Measurements from ENCODE around the gene CHD8. TPM values are rescaled to one million over a fixed set of nuclear protein-coding genes. Genes with fewer than 3 reads are reported as not detected.

The CHD8 gene
- total and polyA plus RNA-seq, 2 of the 13 experiments (the other 11 are each of a cell fraction or from before 2014, with no cell fraction given) = 35.1 to 79.6 TPM

GRCh38 chr14:21476925-21477681 lies 21.2 kb upstream of the CHD8 start, which contains the start of the genes RAB2B and TOX4 (continued):
- peak; percentile 53; the same call in 1 of the 2 replicates for TF ChIP-seq RCOR2 (CRISPR knock-in tag; IDR thresholded peaks at IDR 0.05)
- no peak for TF ChIP-seq NAIF1 (CRISPR knock-in tag; IDR thresholded peaks at IDR 0.05; ENCODE audit: borderline replicate concordance)
- TF ChIP-seq, protein P1, sequence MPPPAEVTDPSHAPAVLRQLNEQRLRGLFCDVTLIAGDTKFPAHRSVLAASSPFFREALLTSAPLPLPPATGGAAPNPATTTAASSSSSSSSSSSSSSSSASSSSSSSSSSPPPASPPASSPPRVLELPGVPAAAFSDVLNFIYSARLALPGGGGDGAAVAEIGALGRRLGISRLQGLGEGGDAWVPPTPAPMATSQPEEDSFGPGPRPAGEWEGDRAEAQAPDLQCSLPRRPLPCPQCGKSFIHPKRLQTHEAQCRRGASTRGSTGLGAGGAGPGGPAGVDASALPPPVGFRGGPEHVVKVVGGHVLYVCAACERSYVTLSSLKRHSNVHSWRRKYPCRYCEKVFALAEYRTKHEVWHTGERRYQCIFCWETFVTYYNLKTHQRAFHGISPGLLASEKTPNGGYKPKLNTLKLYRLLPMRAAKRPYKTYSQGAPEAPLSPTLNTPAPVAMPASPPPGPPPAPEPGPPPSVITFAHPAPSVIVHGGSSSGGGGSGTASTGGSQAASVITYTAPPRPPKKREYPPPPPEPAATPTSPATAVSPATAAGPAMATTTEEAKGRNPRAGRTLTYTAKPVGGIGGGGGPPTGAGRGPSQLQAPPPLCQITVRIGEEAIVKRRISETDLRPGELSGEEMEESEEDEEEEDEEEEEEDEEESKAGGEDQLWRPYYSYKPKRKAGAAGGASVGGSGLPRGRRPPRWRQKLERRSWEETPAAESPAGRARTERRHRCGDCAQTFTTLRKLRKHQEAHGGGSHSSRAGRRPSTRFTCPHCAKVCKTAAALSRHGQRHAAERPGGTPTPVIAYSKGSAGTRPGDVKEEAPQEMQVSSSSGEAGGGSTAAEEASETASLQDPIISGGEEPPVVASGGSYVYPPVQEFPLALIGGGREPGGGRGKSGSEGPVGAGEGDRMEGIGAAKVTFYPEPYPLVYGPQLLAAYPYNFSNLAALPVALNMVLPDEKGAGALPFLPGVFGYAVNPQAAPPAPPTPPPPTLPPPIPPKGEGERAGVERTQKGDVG (CRISPR knock-in tag; IDR thresholded peaks at IDR 0.05; ENCODE audit: borderline replicate concordance) = peak; percentile 80; the same call in 1 of the 2 replicates
- TF ChIP-seq ZNF839 (CRISPR knock-in tag; IDR thresholded peaks at IDR 0.05; ENCODE audit: borderline replicate concordance) = peak; percentile 95; the same call in 1 of the 2 replicates
- TF ChIP-seq THYN1 (CRISPR knock-in tag; IDR thresholded peaks at IDR 0.05; ENCODE audit: borderline replicate concordance, low read depth) = no peak
- TF ChIP-seq ZMAT3 (CRISPR knock-in tag; conservative IDR thresholded peaks at IDR 0.05) = peak; percentile 97
- TF ChIP-seq ZNF589 (CRISPR knock-in tag; conservative IDR thresholded peaks at IDR 0.05) = peak; percentile 96
- no peak for TF ChIP-seq MTF1 (CRISPR knock-in tag; IDR thresholded peaks at IDR 0.05)
- peak; percentile 55; the same call in 1 of the 2 replicates for TF ChIP-seq FOXJ3 (CRISPR knock-in tag; IDR thresholded peaks at IDR 0.05; ENCODE audit: borderline replicate concordance)
- peak; percentile 82; the same call in 1 of the 2 replicates for TF ChIP-seq REPIN1 (CRISPR knock-in tag; IDR thresholded peaks at IDR 0.05; ENCODE audit: borderline replicate concordance, low read depth)
- TF ChIP-seq, protein P2, sequence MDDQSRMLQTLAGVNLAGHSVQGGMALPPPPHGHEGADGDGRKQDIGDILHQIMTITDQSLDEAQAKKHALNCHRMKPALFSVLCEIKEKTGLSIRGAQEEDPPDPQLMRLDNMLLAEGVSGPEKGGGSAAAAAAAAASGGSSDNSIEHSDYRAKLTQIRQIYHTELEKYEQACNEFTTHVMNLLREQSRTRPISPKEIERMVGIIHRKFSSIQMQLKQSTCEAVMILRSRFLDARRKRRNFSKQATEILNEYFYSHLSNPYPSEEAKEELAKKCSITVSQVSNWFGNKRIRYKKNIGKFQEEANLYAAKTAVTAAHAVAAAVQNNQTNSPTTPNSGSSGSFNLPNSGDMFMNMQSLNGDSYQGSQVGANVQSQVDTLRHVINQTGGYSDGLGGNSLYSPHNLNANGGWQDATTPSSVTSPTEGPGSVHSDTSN (CRISPR knock-in tag; IDR thresholded peaks at IDR 0.05; ENCODE audit: borderline replicate concordance) = peak; percentile 77
- TF ChIP-seq, protein P3, sequence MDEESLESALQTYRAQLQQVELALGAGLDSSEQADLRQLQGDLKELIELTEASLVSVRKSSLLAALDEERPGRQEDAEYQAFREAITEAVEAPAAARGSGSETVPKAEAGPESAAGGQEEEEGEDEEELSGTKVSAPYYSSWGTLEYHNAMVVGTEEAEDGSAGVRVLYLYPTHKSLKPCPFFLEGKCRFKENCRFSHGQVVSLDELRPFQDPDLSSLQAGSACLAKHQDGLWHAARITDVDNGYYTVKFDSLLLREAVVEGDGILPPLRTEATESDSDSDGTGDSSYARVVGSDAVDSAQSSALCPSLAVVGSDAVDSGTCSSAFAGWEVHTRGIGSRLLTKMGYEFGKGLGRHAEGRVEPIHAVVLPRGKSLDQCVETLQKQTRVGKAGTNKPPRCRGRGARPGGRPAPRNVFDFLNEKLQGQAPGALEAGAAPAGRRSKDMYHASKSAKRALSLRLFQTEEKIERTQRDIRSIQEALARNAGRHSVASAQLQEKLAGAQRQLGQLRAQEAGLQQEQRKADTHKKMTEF (CRISPR knock-in tag; IDR thresholded peaks at IDR 0.05) = peak; percentile 86
- peak; percentile 97 for TF ChIP-seq RBM39 (IDR thresholded peaks at IDR 0.05; ENCODE audit: low read depth, low read length, poor library complexity, severe bottlenecking)
- TF ChIP-seq NFATC3 (CRISPR knock-in tag; IDR thresholded peaks at IDR 0.05) = peak; percentile 98
- peak; percentile 76 for TF ChIP-seq TEAD3 (CRISPR knock-in tag; optimal IDR thresholded peaks at IDR 0.05; ENCODE audit: borderline replicate concordance)
- no peak; the same call in 1 of the 2 replicates for TF ChIP-seq XBP1 (CRISPR knock-in tag; IDR thresholded peaks at IDR 0.05)
- peak; percentile 93 for TF ChIP-seq CREB1 (IDR thresholded peaks at IDR 0.05)
- peak; percentile 98 for TF ChIP-seq CREB1 (CRISPR knock-in tag; IDR thresholded peaks at IDR 0.05)
- TF ChIP-seq ZBTB21 (CRISPR knock-in tag; IDR thresholded peaks at IDR 0.05) = peak; percentile 15; the same call in 1 of the 2 replicates
- TF ChIP-seq RFXAP (CRISPR knock-in tag; IDR thresholded peaks at IDR 0.05; ENCODE audit: borderline replicate concordance) = peak; percentile 51; the same call in 1 of the 2 replicates
- TF ChIP-seq HDAC1 (CRISPR knock-in tag; IDR thresholded peaks at IDR 0.05) = peak; percentile 99
- no peak for TF ChIP-seq MBNL3 (CRISPR knock-in tag; conservative IDR thresholded peaks at IDR 0.05)
- TF ChIP-seq PAX8 (CRISPR knock-in tag; IDR thresholded peaks at IDR 0.05; ENCODE audit: borderline replicate concordance) = 0 out of 2 replicates have a peak, but pooled peaks have one; percentile 62
- peak; percentile 81 for TF ChIP-seq ZNF501 (CRISPR knock-in tag; IDR thresholded peaks at IDR 0.05)
